Fibroblast of skin of back (primary cell): ENCODE data around the gene NEK5.

Experiments
- DNase-seq: peaks from one replicate; pipeline ENCODE4 v3.0.0-alpha.2; 2013

NEK5 gene

GRCh38 chr13:52010890-52011631 is 117.8 kb downstream of the NEK5 start, which contains the start of gene ATP7B:
Gene ATP7B (minus strand): TSS chr13:52011450. CDS start chr13:52011337, 113 bp downstream.
- DNase-seq, result peak; percentile 29

GRCh38 chr13:52009946-52010345 is 118.9 kb downstream of the NEK5 start:
- no peak for DNase-seq

DNA sequence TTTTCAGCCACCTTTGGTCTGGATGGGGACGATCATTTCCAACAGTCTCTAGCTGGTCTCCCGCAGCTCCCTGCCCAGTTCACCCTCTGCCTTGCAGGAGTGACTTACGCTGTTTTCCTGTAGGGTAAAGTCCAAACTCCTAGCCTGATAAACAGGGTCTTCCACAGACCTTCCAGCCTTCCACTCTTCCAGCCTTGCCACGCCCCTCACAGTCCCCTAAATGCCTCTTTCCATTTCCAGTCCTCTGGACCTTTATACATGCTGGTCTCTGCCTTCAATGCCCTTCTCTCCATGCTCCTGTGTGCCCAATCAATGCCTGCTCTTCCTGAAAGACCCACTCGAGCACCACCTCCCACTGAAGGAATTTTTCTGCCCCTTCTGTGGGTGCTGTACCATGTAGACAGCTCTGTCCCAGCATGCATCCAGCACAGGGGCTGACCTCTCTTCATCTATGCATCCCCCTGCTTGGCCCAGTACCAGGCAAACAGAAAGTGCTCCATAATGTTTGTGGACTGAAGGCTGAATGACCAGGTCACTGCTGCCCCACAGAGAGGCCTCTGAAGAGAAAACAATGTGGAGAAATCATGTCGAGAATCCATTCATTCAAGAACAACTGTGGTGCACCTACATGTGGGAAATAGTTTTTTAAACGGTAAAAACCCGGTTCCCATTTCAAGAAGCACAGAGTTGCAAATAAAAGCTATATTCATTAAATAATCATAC is 122.2 kb downstream of the NEK5 start:
- DNase-seq, result no peak

DNA sequence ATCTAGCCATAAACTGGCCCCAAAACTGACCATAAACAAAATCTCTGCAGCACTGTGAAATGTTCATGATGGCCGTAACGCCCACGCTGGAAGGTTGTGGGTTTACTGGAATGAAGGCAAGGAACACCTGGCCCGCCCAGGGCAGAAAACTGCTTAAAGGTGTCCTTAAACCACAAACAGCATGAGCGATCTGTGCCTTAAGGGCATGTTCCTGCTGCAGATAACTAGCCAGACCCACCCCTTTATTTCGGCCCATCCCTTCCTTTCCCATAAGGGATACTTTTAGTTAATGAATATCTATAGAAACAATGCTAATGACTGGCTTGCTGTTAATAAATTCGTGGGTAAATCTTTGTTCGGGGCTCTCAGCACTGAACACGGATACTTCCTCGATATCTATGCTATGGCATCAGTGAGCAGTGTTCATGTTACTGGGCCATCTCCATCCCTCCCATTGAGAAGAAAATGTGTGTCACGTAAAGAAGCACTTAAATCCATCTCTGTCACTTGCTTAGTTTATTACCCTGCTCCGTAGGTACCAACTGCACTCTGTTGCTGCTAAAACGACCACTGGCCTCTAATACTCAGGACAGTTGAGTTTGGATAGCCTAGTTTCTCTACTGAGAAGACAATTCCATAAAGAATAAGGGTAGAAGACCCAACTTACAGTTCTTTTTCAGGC is 122.9 kb downstream of the NEK5 start:
- no peak for DNase-seq

DNA sequence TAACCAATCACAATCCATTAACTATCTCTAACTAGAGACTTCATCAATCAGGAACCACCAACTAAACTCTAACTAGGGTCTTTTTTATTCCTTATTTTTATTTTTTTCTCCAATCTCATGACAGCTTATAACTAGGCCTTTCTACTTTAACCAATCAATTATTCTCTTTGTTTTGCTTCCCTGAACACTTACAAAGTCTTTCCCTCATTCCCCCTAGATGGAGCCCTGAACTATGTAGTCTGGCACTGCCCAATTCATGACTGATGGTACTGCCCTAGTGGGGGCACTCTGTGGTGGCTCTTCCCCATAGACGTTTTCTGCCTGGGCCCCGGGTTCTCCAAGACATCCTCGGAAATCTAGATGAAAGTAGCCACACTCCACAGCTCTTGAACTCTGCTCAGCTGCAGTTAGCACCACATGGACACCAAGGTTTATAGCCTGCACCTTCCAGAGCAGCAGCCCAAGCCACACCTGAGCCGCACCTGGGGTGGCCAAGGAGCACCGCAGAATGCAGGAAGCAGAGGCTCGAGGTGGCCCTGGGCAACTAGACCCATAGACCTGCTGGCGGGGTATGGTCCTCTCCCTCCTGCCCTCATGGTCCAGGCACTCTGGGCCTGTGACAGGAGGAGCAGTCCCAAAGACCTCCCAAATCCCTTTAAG is 124.2 kb downstream of the NEK5 start:
- DNase-seq, result no peak

DNA sequence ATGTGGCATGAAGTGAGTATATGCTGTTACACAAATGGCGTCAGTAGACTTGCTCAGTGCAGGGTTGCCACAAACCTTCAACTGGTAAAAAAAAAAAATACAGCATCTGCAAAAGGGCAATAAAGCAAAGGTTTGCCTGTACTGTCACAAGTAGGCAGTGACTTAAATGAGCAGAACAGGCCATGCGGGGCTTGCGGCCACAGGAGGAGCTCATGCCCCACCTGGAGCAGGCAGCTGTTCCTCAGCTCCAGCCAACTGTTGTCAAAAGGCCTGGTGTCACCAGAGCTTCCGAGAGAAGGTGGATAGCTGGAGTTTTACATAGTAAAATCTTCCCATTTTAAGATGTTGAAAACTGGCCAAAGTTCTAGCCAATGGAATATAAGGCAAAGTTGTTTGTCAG is 125.3 kb downstream of the NEK5 start:
- DNase-seq, result no peak

DNA sequence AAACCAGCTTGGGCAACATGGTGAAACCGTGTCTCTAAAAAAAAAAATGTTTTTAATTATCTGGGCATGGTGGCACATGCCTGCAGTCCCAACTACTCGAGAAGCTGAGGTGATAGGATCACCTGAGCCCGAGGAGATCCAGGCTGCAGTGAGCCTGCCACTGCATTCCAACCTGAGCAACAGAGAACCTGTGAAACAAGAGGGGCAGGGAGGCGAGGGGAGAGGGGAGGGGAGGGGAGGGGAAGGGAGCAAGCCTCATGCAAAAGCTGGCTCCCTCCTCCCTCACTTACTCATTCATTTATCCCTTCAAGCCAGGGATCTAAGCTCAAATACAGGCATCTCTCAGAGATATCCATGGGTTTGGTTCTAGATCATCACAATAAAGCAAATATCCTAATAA is 126.5 kb downstream of the NEK5 start:
- no peak for DNase-seq

DNA sequence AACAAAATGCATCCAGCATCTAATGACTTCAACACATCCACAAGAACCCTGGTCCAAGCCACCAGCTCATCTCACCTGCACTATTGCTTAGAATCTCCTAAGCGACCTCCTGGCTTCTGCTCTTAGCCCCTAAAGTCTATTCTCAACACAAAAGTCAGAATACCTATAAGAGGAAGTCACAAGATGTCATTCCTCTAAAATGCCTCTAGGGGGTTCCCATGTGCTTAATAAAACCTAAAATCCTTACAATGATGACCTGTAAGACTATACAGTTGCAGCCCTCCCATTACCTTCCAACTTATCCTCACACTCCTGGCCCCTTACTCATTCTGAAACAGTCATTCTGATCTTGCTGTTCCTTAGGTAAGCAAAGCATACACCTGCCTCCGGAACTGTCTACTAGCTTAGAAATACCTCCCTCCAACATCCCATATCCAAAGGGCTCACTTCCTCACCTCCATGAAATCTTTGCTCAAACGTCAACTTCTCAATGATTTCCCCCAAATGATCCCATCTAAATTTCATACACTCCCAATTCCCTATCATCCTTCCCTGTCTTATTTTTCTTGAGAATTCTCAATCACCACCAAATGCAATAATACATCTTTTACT is 127.6 kb downstream of the NEK5 start:
- peak; percentile 35 for DNase-seq

DNA sequence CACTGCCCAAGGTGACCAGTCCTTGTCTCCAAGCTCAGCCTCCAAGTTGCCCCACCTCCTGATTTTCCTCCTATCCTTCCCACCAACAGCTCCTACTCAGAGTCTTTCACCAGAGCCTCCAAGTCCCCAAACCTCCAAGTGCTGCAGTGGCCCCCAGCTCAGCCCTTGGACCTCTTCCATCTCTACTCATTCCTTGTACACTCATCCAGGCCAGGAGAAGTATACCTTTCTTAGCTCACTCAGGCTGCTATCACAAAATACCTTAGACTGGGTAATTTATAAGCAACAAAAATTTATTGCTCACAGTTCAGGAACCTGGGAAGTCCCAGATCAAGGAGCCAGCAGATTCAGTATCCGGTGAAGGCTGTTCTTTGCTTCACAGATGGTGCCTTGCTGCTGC is 129.0 kb downstream of the NEK5 start:
- DNase-seq, result no peak

- DNase-seq, result no peak
Observed at GRCh38 chr13:51999510-51999911, 129.4 kb downstream of the NEK5 start.

DNA sequence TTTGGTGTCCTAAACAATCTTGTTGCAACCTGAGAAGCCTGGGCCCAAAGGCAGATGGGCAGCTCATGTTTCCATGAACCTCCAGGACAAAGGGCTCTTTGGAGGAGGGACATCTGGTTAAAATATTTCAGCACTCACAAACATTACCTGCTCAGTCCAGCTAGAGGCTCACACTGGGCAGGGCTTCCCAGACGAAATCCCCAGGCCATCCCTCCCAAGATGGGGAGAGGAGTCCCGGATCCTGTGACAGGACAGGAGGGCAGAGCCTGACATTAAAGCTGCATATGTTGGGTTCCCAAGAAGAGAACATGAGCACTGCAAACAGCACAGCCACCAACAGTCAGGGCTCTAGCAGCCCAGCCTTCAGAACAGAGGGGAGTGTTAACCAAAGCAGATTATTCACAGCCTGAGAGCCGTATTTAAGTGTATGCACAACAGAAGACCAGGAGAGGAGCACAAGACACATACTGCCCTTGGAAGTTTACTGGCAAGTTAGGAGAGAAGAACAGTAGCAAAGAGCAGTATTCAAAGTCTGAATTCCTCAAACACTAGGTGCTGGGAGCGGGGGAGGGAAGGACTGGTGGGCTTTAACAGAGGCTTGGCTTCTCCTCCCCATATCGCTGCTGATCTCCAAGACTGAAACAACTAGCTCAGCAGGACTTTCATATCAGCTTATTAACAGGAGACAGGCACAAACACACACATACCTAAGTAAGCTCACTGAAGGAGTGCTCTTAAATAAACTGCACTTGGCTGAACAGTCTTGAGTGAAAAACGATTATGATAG is 130.0 kb downstream of the NEK5 start:
- no peak for DNase-seq

- no peak for DNase-seq
Observed at GRCh38 chr13:51997641-51998330, 131.1 kb downstream of the NEK5 start.

DNA sequence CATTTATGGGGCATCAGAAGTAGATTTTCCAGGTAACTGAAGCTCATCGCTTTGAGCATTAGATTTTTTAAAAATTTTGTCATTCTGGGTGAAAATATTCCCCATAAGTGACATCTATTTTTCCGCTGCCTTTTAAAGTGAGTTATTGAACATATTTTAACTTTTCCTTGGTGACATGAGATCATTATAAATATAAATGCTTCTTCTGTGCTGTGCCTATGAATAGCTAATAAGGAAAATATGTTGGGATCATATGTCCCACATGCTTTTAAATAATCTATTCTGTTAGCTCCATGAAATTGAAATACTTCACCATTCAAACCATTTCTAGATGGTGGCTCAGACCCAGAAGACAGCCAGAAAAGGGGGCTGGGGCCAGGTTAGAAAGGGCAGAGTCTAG is 131.7 kb downstream of the NEK5 start:
- DNase-seq, result no peak

DNA sequence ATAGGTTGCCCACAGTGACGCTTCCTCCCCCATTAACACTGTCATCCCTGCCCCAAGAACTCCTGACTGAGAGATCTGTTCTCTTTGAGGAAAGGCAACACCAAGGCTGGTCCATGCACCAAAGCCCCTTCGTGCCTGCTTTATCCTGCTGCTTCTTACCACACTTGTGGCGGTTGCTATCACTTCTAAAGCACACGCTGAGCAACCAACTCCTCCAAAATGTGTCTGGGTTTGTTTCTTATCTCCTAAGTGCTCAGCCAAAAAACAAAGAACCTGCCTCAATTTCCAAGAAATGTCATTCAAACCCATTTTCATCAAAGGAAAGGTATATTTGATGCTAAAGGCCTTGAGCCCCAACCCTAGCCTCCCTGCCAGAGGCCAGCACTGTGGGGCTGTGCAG is 132.2 kb downstream of the NEK5 start:
- DNase-seq, result no peak

GRCh38 chr13:51995677-51996551 is 133.0 kb downstream of the NEK5 start:
- no peak for DNase-seq

DNA sequence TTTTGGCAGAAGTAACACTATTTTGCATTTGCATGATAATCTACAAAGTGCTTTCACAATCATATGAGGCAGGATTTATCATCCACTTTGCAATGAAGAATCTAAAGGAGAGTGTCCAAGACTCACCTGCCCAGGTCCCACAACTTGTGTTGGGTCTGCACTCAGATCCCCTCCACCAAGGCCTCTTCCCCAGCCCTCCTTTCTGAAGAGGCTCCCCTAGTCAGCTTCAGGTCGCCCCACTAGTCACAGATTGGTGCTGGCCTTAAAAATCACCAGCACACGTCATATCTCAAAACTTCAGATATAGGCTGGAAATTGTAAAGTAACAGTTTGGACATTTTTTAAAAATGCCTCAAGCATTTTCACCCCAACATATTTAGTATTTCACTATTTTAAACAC is 135.2 kb downstream of the NEK5 start:
- DNase-seq, result no peak

DNA sequence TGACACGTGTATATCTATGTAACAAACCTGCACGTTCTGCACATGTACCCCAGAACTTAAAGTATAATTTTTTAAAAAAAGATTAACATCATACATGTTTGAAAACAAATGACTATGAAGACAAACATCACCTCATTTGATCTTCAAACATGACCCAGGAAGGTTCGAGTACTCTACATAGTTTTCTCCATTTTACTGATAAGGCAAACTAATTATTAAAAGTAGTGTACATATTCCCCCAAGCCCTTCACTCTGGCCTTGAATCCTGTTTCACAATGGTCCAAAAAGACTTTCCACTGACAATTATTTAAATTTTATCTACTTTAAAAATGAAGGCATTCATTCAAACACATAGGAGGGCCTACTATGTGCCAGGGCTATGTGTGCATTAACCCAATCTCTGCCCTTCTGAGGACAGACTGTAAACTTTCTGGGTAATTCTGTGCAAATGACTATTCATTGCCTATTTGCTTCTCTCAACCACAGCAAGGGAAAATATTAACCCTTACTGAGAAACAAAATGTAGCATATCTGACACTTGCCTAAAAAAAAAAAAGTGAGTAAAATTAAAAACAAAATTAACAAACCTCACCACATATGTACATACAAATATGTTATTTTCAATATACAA is 139.8 kb downstream of the NEK5 start:
- DNase-seq, result no peak
